Effector CD8-positive, alpha-beta T cell (primary cell): ENCODE measurements around the gene EMP1.

Source experiments
- DNase-seq: peaks from one replicate; lab custom pipeline; 2025; lab: John Stamatoyannopoulos, UW

EMP1 gene

GRCh38 chr12:13197526-13198143, 1.1 kb downstream of the EMP1 start:
- DNase-seq: no peak

- DNase-seq: no peak
Measured at GRCh38 chr12:13198241-13198640, 1.7 kb downstream of the EMP1 start.

GRCh38 chr12:13198876-13199275, 2.4 kb downstream of the EMP1 start:
- DNase-seq: no peak

GRCh38 chr12:13199592-13199991, 3.1 kb downstream of the EMP1 start:
- no peak for DNase-seq

- no peak for DNase-seq
Measured at GRCh38 chr12:13200841-13201240, 4.3 kb downstream of the EMP1 start.

- no peak for DNase-seq
Measured at GRCh38 chr12:13203034-13203922, 6.8 kb downstream of the EMP1 start.

- no peak for DNase-seq
Measured at GRCh38 chr12:13204428-13204827, 7.9 kb downstream of the EMP1 start.

GRCh38 chr12:13205809-13206559, 9.5 kb downstream of the EMP1 start:
- no peak for DNase-seq

GRCh38 chr12:13206560-13206897, 10.0 kb downstream of the EMP1 start:
- DNase-seq: no peak

- DNase-seq: no peak
Measured at GRCh38 chr12:13208533-13209435, 12.3 kb downstream of the EMP1 start.

GRCh38 chr12:13209436-13210235, 13.1 kb downstream of the EMP1 start:
- no peak for DNase-seq

- DNase-seq: no peak
Measured at GRCh38 chr12:13210236-13211190, 14.0 kb downstream of the EMP1 start.

- DNase-seq: no peak
Measured at GRCh38 chr12:13211191-13211858, 14.8 kb downstream of the EMP1 start.

GRCh38 chr12:13211859-13212664, 15.5 kb downstream of the EMP1 start:
- DNase-seq: peak; percentile 54

GRCh38 chr12:13215056-13215455, 18.5 kb downstream of the EMP1 start:
- DNase-seq: no peak

- DNase-seq: no peak
Measured at GRCh38 chr12:13218641-13219040, 22.1 kb downstream of the EMP1 start.

- no peak for DNase-seq
Measured at GRCh38 chr12:13219320-13219719, 22.8 kb downstream of the EMP1 start.

- DNase-seq: no peak
Measured at GRCh38 chr12:13220838-13221237, 24.3 kb downstream of the EMP1 start.
